HG02571 (cell line): ENCODE measurements around the gene GOLPH3.
"Not testable (repeated sequence)": the region's sequence is repeated elsewhere in the genome, so short reads cannot be mapped to it uniquely, and the experiment has no call there.

Experiments
- ATAC-seq: cut with Tn5 transposase; IDR thresholded peaks from one replicate; pipeline ENCODE4 v1.9.1; 2021; ENCODE audit warnings: mild to moderate bottlenecking, moderate library complexity; ENCODE audit not compliant: unreplicated experiment

The GOLPH3 gene

DNA sequence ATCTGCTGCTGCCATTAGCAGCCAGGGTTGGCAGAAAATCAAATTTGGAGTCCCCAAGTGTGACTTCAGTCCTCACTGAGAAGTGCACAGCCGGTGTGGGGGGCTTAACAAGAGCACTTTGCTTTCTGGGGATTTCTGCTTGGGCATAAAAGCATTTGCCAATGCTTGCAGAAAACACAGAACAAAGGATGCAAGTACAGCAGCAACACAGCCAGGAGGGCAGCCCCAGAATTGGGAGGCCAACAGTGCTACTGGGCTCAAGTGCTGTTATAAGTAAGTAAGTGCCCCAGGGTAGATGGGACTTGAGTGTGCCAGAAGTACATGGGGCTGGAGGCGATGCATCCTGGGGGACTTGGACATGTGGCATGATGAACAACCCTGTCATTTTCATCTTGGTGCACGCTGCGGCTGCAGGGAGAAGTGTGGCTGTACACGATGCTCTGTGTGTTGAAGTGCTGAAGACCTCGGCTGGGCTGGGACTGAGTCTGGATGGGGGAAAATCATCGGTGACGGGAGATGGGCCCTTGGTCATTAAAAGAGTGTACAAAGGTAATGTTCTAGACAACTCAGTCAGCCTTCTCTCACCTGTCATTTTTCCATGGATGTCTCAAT is 73.3 kb downstream of the GOLPH3 start:
- no peak for ATAC-seq

DNA sequence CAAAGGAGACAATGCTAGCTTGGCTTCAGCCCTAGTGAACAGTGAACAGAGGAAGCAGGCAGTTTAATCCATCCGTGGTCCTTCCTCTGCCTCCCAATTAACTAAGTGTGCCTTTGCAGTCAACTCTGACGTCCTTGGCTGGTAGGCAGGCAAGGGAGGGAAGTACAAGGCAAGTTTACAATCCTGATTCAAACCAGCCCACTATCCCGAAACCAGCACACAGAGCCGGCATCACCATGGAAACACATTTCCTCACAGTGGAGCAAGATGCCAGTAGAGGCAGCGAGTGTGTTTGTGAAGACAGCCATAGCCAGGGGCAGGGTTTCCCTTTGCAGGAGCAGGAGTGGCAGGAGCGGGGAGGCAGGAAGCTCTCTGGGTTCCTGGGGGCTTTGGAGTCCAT is 73.9 kb downstream of the GOLPH3 start:
- no peak for ATAC-seq

DNA sequence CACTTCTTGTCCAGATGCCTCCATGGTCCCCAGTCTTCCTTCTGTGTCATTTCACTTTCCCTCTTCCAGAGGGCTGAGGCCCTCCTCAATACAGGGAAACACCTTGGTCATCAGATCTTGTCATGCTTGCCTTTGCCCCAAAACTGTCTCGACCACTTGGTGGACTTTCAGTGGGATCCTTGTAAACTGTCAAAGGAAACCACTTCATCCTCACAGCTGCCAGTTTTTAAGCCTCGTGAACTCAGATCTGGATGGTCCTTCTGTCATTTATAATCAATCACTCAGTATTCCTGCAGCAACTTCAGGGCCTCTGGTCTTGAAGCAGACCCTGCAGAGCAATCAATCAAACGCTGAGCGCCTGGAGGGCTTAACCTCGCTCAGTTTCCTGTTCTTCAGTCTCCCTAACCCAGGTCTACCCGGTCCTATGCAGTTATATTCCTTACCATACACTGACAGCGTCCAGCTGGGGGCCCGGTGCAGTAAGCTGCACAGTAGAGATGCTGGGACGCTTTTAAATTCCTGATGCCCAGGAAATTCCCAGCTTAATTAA is 74.6 kb downstream of the GOLPH3 start:
- ATAC-seq = no peak

DNA sequence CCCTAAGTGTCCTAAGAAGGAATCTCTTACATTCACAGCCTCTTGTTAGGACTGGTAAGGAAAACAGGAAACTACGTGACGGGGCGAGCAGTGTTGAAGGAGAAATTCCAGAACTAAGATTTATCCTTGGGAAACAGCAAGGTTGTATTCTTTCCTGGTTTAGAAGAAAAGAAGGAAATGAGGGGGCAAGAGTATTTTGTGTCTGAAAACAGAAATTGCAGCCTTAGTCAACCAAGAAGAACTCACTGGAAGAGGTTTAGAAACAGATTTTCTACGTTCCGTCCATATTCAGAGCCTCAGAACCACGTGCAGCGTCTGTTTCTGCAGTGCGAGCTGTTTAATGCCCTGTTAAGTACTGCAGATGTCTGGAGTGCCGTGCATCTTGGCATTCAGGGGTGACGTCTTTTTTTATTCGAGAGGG is 75.2 kb downstream of the GOLPH3 start:
- ATAC-seq = no peak

DNA sequence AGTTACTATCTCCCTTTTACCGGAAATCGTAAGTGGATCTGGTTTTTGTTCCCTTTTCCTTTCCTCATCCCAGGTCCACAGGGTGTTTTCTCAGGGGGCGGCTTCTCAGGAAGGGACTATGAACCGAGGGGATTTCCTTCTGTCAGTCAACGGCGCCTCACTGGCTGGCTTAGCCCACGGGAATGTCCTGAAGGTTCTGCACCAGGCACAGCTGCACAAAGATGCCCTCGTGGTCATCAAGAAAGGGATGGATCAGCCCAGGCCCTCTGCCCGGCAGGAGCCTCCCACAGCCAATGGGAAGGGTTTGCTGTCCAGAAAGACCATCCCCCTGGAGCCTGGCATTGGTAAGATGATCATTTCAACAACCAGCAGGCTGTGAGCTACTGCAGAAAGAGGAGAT is 75.8 kb downstream of the GOLPH3 start:
- ATAC-seq = no peak

DNA sequence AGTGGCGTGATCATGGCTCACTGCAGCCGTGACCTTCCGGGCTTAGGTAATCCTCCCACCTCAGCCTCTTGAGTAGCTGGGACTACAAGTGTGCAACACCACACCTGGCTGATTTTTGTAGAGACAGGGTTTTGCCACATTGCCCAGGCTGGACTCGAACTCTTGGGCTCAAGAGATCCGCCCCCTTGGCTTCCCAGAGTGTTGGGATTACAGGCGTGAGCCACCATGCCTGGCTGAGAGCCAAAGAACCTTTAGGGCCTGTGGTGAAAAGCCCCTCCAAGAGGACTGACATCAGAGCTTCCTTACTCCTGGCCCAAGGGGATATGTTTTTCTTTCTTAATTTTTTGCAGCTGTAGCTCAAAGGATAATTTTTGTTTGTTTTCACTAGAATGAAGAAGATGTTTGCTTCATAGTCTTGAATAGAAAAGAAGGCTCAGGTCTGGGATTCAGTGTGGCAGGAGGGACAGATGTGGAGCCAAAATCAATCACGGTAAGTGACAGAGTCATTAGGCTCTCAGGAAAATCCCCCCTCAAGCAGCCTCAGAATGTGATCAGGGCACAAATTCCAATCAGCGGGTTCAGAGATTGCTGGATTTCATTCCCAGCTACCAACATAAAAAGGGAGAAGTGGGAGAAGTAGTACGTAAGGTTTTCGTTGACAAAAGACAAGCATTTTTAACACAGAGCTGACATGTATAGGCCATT is 77.1 kb downstream of the GOLPH3 start:
- ATAC-seq = no peak

DNA sequence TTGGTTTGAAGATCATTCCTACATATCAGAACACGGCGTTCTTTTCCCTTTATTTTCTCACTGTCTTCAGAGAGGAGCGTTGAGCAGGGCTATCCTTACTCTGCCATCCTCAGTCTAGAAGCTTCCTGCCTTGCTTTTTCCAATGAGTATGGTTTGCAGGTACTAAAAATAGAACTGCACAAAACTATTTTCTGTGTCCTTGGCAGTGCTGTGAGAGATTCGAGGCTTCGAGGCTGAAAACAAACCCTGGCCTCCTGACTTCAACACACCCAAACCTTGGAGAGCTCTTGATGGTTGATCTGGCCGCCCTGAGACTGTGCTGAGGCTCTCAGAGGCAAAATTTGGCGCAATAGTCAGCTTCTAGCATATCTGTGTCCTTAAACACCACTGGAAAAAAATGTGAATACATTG is 78.9 kb downstream of the GOLPH3 start:
- no peak for ATAC-seq

DNA sequence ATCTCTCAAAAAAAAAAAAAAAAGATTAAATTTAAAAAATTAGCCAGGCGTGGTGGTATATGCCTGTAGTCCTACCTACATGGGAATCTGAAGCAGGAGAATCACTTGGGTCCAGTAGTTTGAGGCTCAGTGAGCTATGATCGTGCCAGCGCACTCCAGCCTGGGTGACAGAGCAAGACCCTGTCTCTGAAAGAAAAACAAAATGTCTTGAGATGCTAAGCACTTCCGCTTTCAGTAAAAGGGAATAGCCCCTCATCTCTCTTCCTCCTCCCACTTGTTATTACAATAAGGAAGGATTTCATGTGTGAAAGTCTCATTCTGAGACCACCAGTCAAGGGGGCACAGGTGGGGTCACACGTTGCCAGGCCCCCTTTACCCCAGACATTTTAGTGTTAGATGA is 79.4 kb downstream of the GOLPH3 start:
- no peak for ATAC-seq

DNA sequence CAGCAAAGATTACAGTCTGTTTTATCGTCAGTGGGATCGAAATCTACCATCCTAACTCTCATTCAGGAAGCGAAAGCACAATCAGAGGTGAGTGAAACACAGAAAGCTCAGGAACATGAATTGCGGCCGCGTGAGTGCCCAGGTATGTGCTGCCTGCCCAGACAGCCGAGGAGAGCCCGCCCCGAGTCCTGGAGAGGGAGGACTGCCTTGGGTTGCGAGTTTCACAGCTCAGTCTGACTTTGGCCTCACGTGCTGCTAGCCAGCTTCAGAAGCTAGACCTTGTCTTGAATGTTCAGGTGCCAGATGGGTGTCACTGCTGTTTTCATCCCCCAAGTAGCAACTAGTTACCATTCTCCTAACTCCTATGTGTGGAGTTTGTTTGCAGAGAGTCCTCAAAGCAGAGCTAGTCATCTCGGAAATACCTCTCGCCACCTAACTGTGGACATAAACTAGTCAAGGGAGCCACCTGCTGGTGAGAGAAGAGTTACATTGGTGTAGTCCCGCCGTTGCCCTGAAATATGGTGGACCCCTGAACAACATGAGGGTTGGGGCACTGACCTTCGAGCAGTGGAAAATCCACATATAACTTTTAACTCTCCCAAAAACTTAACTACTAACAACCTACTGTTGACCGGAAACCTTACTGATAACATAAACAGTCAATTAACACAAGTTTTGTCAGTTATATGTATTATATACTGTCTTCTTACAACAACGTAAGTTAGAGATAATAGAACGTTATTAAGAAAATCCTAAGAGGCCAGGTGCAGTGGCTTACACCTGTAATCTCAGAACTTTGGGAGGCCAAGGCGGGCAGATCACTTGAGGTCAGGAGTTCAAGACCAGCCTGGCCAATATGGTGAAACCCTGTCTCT is 80.9 kb downstream of the GOLPH3 start:
- ATAC-seq = peak; percentile 76

DNA sequence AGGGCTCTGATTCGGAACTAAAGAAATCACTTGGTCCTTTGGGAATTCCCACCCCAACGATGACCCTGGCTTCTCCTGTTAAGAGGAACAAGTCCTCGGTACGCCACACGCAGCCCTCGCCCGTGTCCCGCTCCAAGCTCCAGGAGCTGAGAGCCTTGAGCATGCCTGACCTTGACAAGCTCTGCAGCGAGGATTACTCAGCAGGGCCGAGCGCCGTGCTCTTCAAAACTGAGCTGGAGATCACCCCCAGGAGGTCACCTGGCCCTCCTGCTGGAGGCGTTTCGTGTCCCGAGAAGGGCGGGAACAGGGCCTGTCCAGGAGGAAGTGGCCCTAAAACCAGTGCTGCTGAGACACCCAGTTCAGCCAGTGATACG is 83.4 kb downstream of the GOLPH3 start:
- ATAC-seq = no peak

DNA sequence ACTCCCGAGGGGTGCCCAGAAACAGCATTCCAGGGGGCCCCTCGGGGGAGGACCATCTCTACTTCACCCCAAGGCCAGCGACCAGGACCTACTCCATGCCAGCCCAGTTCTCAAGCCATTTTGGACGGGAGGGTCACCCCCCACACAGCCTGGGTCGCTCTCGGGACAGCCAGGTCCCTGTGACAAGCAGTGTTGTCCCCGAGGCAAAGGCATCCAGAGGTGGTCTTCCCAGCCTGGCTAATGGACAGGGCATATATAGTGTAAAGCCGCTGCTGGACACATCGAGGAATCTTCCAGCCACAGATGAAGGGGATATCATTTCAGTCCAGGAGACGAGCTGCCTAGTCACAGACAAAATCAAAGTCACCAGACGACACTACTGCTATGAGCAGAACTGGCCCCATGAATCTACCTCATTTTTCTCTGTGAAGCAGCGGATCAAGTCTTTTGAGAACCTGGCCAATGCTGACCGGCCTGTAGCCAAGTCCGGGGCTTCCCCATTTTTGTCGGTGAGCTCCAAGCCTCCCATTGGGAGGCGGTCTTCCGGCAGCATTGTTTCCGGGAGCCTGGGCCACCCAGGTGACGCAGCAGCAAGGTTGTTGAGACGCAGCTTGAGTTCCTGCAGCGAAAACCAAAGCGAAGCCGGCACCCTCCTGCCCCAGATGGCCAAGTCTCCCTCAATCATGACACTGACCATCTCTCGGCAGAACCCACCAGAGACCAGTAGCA is 83.9 kb downstream of the GOLPH3 start:
- no peak for ATAC-seq

DNA sequence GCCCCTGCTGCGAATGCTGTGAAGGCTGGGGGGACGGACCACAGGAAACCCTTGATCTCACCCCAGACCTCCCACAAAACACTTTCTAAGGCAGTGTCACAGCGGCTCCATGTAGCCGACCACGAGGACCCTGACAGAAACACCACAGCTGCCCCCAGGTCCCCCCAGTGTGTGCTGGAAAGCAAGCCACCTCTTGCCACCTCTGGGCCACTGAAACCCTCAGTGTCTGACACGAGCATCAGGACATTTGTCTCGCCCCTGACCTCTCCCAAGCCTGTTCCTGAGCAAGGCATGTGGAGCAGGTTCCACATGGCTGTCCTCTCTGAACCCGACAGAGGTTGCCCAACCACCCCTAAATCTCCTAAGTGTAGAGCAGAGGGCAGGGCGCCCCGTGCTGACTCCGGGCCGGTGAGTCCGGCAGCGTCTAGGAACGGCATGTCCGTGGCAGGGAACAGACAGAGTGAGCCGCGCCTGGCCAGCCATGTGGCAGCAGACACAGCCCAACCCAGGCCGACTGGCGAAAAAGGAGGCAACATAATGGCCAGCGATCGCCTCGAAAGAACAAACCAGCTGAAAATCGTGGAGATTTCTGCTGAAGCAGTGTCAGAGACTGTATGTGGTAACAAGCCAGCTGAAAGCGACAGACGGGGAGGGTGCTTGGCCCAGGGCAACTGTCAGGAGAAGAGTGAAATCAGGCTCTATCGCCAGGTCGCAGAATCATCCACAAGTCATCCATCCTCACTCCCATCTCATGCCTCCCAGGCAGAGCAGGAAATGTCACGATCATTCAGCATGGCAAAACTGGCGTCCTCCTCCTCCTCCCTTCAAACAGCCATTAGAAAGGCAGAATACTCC is 84.7 kb downstream of the GOLPH3 start:
- ATAC-seq = no peak

DNA sequence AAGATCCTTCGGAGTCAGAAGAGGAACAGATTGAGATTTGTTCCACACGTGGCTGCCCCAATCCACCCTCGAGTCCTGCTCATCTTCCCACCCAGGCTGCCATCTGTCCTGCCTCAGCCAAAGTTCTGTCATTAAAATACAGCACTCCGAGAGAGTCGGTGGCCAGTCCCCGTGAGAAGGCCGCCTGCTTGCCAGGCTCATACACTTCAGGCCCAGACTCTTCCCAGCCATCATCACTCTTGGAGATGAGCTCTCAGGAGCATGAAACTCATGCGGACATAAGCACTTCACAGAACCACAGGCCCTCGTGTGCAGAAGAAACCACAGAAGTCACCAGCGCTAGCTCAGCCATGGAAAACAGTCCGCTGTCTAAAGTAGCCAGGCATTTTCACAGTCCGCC is 85.9 kb downstream of the GOLPH3 start:
- ATAC-seq = no peak

DNA sequence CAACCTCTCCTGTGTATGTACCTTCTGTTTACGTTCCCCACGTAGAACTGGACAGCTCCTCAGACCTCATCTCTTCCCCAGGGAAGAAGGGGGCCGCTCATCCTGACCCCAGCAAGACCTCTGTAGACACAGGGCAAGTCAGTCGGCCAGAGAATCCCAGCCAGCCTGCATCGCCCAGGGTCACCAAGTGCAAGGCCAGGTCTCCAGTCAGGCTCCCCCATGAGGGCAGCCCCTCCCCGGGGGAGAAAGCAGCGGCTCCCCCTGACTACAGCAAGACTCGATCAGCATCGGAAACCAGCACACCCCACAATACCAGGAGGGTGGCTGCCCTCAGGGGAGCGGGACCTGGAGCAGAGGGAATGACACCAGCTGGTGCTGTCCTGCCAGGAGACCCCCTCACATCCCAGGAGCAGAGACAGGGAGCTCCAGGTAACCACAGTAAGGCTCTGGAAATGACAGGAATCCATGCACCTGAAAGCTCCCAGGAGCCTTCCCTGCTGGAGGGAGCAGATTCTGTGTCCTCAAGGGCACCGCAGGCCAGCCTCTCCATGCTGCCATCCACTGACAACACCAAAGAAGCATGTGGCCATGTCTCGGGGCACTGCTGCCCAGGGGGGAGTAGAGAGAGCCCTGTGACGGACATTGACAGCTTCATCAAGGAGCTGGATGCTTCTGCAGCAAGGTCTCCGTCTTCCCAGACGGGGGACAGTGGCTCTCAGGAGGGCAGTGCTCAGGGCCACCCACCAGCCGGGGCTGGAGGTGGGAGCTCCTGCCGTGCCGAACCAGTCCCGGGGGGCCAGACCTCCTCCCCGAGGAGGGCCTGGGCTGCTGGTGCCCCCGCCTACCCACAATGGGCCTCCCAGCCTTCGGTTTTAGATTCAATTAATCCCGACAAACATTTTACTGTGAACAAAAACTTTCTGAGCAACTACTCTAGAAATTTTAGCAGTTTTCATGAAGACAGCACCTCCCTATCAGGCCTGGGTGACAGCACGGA is 86.7 kb downstream of the GOLPH3 start:
- no peak for ATAC-seq

DNA sequence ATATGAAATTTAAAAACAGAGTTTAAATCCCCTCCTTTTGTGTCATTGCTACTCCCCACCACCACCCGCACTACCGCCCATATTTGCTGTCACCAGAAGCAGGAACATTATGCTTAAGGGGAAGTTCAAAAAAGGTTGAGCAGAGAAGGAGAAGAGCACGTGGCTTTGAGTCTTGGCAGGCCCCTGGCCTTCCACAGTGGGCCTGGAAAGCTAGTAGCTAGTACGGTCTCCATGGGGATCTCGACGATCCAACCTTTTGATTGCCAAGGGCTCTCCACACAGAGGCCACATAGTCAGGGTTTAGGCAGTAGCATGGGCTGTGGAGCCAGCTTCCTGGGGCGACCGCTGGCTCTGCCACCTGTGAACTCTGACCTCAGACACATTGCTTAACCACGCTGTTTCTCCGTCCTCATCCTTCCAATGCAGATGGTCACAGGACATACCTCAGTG is 90.1 kb downstream of the GOLPH3 start:
- ATAC-seq = no peak

DNA sequence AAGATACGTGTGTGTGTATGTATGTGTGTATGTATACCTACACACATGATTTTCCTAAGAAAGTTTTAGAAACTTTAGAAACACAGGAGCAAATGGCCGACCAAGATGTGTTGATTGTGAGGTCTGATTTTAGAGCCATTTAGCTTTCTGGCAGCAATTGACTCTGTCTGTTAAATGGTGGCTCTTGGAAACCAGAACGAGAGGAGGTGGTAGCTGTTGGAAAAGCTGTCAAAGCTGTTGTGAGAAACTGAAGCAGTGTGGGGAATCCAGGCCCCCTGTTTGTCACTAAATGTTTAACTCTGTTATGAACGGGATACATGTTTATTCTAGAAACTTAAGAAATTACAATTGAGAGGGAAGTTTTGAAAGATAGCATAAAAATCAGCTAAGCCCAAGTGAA is 91.4 kb downstream of the GOLPH3 start:
- no peak for ATAC-seq

DNA sequence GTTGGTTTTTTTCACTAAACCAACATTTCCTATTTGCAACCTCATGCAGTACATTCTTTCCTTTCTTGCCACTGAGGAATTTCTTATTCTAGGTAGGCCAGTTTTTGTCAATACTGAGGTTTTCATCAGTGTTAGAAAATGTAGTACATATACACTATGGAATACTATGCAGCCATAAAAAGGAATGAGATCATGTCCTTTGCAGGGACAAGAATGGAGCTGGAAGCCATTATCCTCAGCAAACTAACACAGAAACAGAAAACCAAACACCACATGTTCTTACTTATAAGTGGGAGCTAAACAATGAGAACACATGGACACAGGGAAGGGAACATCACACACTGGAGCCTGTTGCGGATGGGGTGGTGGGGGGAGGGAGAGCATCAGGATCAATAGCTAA is 93.6 kb downstream of the GOLPH3 start:
- ATAC-seq = not testable (repeated sequence)

DNA sequence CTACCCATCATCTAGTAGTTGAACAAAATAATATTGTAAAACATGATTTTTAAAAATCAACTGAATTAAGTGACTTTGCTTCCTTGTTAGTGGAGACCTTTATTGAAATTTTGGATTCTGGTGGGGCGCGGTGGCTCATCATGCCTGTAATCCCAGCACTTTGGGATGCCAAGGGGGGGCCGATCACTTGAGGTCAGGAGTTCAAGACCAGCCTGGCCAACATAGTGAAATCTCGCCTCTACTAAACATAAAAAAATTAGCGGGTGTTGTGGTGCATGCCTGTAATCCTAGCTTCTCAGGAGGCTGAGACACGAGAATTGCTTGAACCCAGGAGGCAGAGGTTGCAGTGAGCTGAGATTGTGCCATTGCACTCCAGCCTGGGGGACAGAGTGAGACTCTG is 95.3 kb downstream of the GOLPH3 start:
- not testable (repeated sequence) for ATAC-seq
